HG02588 (cell line): Measurements from ENCODE around the gene DAND5.

ENCODE experiments used
- ATAC-seq: cut with Tn5 transposase; IDR thresholded peaks from one replicate; pipeline ENCODE4 v1.9.1; 2021; ENCODE audit warnings: mild to moderate bottlenecking, moderate library complexity; ENCODE audit not compliant: unreplicated experiment

DAND5 gene

GRCh38 chr19:12991296-12991695, 21.9 kb downstream of the DAND5 start:
- no peak for ATAC-seq

GRCh38 chr19:12992729-12993128, 23.4 kb downstream of the DAND5 start:
- ATAC-seq, result no peak

- ATAC-seq, result no peak
Measured at GRCh38 chr19:12993562-12993961, 24.2 kb downstream of the DAND5 start.

GRCh38 chr19:12994701-12995595, 25.6 kb downstream of the DAND5 start, which contains the start of gene NFIX:
TSS of gene NFIX (plus strand) at chr19:12995475. CDS start at chr19:12995838, 363 bp downstream.
- no peak for ATAC-seq

GRCh38 chr19:12995596-12996405, 26.4 kb downstream of the DAND5 start:
- ATAC-seq, result no peak

- no peak for ATAC-seq
Measured at GRCh38 chr19:12996406-12997094, 27.2 kb downstream of the DAND5 start.

- ATAC-seq, result no peak
Measured at GRCh38 chr19:12997179-12997966, 28.0 kb downstream of the DAND5 start.

- ATAC-seq, result no peak
Measured at GRCh38 chr19:12997967-12998940, 28.9 kb downstream of the DAND5 start.

- ATAC-seq, result no peak
Measured at GRCh38 chr19:13001166-13001501, 31.8 kb downstream of the DAND5 start.

- no peak for ATAC-seq
Measured at GRCh38 chr19:13001502-13002165, 32.3 kb downstream of the DAND5 start.

- no peak for ATAC-seq
Measured at GRCh38 chr19:13002166-13002898, 33.0 kb downstream of the DAND5 start.

- no peak for ATAC-seq
Measured at GRCh38 chr19:13003081-13003480, 33.7 kb downstream of the DAND5 start.

- no peak for ATAC-seq
Measured at GRCh38 chr19:13004273-13004672, 34.9 kb downstream of the DAND5 start.

GRCh38 chr19:13005253-13005652, 35.9 kb downstream of the DAND5 start:
- no peak for ATAC-seq

GRCh38 chr19:13005861-13006370, 36.5 kb downstream of the DAND5 start:
- ATAC-seq, result no peak

GRCh38 chr19:13006431-13007281, 37.3 kb downstream of the DAND5 start:
- ATAC-seq, result no peak
